Right lobe of liver (tissue), 4 donors: ENCODE measurements around the gene MRPL14.

Source experiments
- POLR2A ChIP-seq: fragments of 450-650 bp; IDR thresholded peaks from one replicate; pipeline ENCODE4 v1.6.1; 2017; ENCODE audit warnings: antibody characterized with exemption, mild to moderate bottlenecking
- TF ChIP-seq, protein P1 (sequence below), 4 donors: fragments of 200-600 bp in 3 of 4; fragments of 450-650 bp in 1 of 4; IDR thresholded peaks; one replicate each; pipeline versions ENCODE4 v1.5.1 to v1.8.0; 2016 to 2022; ENCODE audit warnings: antibody characterized with exemption in 4 of 4, mild to moderate bottlenecking in 2 of 4
- donor health status: DM: no; HTN: no; CAD: no.
- donor health status: DM: no; HTN: no; CAD: no.
- donor health status: DM: no; HTN: yes; CAD: no.

DNA sequence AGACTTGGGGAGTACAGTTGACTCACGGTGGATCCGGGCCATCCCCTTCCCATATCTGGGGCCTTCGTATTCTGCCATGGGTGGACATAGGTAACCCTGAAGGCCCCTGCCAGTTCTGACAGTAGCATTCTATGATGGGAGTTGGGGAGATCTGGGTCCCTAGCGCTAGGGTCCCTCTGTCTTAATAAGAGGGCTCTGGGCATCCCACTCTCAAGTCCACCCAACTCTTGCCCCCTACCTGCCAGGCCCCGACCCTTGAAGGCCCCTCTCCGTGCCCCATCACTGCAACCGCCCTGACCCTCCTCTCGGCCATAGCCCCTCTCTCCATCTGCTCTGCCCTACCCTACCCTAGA lies 24.8 kb upstream of the MRPL14 start:
- TF ChIP-seq, protein P1, sequence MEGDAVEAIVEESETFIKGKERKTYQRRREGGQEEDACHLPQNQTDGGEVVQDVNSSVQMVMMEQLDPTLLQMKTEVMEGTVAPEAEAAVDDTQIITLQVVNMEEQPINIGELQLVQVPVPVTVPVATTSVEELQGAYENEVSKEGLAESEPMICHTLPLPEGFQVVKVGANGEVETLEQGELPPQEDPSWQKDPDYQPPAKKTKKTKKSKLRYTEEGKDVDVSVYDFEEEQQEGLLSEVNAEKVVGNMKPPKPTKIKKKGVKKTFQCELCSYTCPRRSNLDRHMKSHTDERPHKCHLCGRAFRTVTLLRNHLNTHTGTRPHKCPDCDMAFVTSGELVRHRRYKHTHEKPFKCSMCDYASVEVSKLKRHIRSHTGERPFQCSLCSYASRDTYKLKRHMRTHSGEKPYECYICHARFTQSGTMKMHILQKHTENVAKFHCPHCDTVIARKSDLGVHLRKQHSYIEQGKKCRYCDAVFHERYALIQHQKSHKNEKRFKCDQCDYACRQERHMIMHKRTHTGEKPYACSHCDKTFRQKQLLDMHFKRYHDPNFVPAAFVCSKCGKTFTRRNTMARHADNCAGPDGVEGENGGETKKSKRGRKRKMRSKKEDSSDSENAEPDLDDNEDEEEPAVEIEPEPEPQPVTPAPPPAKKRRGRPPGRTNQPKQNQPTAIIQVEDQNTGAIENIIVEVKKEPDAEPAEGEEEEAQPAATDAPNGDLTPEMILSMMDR (IDR thresholded peaks at IDR 0.05) = peak in 1 of 4 donors; percentile 12
- no peak for TF ChIP-seq POLR2A
